ENCODE measurements around the gene MYH9.

DNA sequence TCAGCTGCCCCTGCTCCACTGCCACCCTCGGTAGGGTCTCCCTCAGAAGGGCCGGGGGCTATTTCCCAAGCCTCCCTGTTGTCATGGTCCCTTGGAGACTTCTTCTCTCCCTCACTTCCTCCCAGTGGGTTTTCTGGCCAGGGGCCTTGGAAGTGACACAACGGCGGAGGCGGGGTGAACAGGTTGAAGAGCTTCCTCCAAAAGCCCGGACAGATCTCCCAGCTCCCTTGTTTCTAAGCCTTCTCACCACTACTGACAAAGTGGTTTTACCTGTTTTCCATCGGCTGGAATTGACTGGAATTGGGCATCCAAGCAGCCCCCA lies 14.5 kb downstream of the MYH9 start:
- TF ChIP-seq, protein P1, sequence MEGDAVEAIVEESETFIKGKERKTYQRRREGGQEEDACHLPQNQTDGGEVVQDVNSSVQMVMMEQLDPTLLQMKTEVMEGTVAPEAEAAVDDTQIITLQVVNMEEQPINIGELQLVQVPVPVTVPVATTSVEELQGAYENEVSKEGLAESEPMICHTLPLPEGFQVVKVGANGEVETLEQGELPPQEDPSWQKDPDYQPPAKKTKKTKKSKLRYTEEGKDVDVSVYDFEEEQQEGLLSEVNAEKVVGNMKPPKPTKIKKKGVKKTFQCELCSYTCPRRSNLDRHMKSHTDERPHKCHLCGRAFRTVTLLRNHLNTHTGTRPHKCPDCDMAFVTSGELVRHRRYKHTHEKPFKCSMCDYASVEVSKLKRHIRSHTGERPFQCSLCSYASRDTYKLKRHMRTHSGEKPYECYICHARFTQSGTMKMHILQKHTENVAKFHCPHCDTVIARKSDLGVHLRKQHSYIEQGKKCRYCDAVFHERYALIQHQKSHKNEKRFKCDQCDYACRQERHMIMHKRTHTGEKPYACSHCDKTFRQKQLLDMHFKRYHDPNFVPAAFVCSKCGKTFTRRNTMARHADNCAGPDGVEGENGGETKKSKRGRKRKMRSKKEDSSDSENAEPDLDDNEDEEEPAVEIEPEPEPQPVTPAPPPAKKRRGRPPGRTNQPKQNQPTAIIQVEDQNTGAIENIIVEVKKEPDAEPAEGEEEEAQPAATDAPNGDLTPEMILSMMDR (IDR thresholded peaks at IDR 0.05) = no peak
- no peak for TF ChIP-seq POLR2A (IDR thresholded peaks at IDR 0.05)

All from esophagus squamous epithelium (tissue), 4 donors.